Measurements from ENCODE around the gene MICAL3.

DNA sequence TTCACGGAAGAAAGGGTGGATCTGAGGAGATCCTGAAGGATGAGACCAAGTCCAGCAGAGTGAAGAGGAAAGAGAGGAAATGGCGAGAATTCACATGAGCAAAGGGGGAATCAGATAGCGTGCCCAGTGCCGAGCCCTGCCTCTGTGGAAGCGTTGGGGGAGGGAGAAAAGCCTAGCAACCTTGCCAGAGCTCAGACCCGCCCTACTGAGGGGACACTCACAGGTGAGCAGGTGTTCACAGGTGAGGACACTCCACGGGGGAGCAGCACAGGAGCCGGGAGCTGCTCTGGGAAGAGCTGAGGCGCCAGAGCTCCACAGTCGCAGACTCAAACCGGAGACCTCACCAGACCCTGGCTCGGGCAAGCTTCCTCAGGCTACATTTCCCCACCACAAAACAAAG lies 56.2 kb downstream of the MICAL3 start:
- TF ChIP-seq TCF12 (IDR thresholded peaks at IDR 0.05) (no peak), POLR2AphosphoS5 (IDR thresholded peaks at IDR 0.05; ENCODE audit: low read depth, low read length) (no peak), SIN3A (IDR thresholded peaks at IDR 0.05; ENCODE audit: borderline replicate concordance, low read depth, low read length) (no peak), FOSL2 (IDR thresholded peaks at IDR 0.05; ENCODE audit: borderline replicate concordance, low read depth) (no peak), RAD21 (IDR thresholded peaks at IDR 0.05; ENCODE audit: low read length) (no peak)
- TF ChIP-seq, protein P1, sequence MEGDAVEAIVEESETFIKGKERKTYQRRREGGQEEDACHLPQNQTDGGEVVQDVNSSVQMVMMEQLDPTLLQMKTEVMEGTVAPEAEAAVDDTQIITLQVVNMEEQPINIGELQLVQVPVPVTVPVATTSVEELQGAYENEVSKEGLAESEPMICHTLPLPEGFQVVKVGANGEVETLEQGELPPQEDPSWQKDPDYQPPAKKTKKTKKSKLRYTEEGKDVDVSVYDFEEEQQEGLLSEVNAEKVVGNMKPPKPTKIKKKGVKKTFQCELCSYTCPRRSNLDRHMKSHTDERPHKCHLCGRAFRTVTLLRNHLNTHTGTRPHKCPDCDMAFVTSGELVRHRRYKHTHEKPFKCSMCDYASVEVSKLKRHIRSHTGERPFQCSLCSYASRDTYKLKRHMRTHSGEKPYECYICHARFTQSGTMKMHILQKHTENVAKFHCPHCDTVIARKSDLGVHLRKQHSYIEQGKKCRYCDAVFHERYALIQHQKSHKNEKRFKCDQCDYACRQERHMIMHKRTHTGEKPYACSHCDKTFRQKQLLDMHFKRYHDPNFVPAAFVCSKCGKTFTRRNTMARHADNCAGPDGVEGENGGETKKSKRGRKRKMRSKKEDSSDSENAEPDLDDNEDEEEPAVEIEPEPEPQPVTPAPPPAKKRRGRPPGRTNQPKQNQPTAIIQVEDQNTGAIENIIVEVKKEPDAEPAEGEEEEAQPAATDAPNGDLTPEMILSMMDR (IDR thresholded peaks at IDR 0.05), result no peak
- TF ChIP-seq, protein P2, sequence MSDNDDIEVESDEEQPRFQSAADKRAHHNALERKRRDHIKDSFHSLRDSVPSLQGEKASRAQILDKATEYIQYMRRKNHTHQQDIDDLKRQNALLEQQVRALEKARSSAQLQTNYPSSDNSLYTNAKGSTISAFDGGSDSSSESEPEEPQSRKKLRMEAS (IDR thresholded peaks at IDR 0.05; ENCODE audit: low read depth), result no peak
- TF ChIP-seq, protein P3, sequence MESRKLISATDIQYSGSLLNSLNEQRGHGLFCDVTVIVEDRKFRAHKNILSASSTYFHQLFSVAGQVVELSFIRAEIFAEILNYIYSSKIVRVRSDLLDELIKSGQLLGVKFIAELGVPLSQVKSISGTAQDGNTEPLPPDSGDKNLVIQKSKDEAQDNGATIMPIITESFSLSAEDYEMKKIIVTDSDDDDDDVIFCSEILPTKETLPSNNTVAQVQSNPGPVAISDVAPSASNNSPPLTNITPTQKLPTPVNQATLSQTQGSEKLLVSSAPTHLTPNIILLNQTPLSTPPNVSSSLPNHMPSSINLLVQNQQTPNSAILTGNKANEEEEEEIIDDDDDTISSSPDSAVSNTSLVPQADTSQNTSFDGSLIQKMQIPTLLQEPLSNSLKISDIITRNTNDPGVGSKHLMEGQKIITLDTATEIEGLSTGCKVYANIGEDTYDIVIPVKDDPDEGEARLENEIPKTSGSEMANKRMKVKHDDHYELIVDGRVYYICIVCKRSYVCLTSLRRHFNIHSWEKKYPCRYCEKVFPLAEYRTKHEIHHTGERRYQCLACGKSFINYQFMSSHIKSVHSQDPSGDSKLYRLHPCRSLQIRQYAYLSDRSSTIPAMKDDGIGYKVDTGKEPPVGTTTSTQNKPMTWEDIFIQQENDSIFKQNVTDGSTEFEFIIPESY (IDR thresholded peaks at IDR 0.05; ENCODE audit: borderline replicate concordance, low read depth), result no peak
